B cell (primary cell): Measurements from ENCODE around the gene RBM7. TPM values are rescaled to one million over a fixed set of nuclear protein-coding genes. Genes with fewer than 3 reads are reported as not detected.

Experiments used
- ATAC-seq: fragments of 200-7000 bp; cut with Tn5 transposase; one replicate; pipeline ENCODE4 v1.10.0; 2021; ENCODE audit warnings: low read depth, mild to moderate bottlenecking, moderate number of reproducible peaks, moderate library complexity
- CTCF ChIA-PET: fragments of 350-600 bp; sonication (Branson Sonifier 250); formaldehyde crosslinking; loops from one replicate; lab custom pipeline; 2021; ENCODE audit warnings: antibody characterized with exemption, inconsistent platforms; lab: Charles Lee
- POLR2A ChIA-PET: fragments of 350-600 bp; sonication (Branson Sonifier 250); formaldehyde crosslinking; loops from one replicate; lab custom pipeline; 2021; ENCODE audit warnings: antibody characterized with exemption; lab: Charles Lee
- DNase-seq: peaks from one replicate; pipeline ENCODE4 v3.0.0; 2013
- H2AFZ ChIP-seq: 2 replicates; pipeline ENCODE4 v1.6.1; 2012; ENCODE audit warnings: mild to moderate bottlenecking, low read depth, low read length; ENCODE audit not compliant: insufficient read depth, poor library complexity, severe bottlenecking
- H3K27ac ChIP-seq, 2 donors: 1 replicate in 1 of 2; 2 replicates in 1 of 2; pipeline ENCODE4 v1.5.1; 2012 to 2013; ENCODE audit warnings: low read length in 2 of 2, mild to moderate bottlenecking in 2 of 2, moderate library complexity in 1 of 2
- H3K27me3 ChIP-seq, 4 experiments: fragments of 200-600 bp in 1 of 4; sonication (generic) in 1 of 4; replicated peaks in 1 of 4; 1 replicate in 2 of 4; 2 replicates in 2 of 4; pipeline versions ENCODE4 v1.6.1 to v1.7.0; 2013 to 2016; ENCODE audit warnings: low read length in 3 of 4, mild to moderate bottlenecking in 2 of 4, mixed read lengths in 1 of 4, moderate library complexity in 1 of 4; ENCODE audit not compliant: insufficient read depth in 4 of 4, control insufficient read depth in 3 of 4; ENCODE audit errors: control extremely low read depth in 1 of 4
- H3K36me3 ChIP-seq, 2 experiments: replicated peaks in 1 of 2; 1 replicate in 1 of 2; 2 replicates in 1 of 2; pipeline versions ENCODE4 v1.6.1 to v1.7.1; 2013; ENCODE audit warnings: low read length in 1 of 2; ENCODE audit not compliant: insufficient read depth in 2 of 2, control insufficient read depth in 1 of 2; ENCODE audit errors: control extremely low read depth in 1 of 2, extremely low read depth in 1 of 2
- H3K4me1 ChIP-seq, 2 donors: fragments of 200-600 bp in 1 of 2; sonication (generic) in 1 of 2; 1 replicate in 1 of 2; 2 replicates in 1 of 2; pipeline versions ENCODE4 v1.5.1 to v1.6.1; 2013 to 2017; ENCODE audit warnings: low read length in 2 of 2; ENCODE audit not compliant: control insufficient read depth in 2 of 2, insufficient read depth in 2 of 2
- H3K4me2 ChIP-seq: replicated peaks from 2 replicates; pipeline ENCODE3; 2012; ENCODE audit warnings: mild to moderate bottlenecking, low read depth, low read length; ENCODE audit not compliant: poor library complexity, severe bottlenecking
- H3K4me3 ChIP-seq, 5 experiments: fragments of 200-600 bp in 1 of 5; sonication (generic) in 1 of 5; 1 replicate in 3 of 5; 2 replicates in 2 of 5; pipeline versions ENCODE4 v1.5.1 to v1.7.0; 2011 to 2016; ENCODE audit warnings: low read length in 4 of 5, mild to moderate bottlenecking in 4 of 5, low read depth in 2 of 5, control low read depth in 1 of 5, moderate library complexity in 1 of 5; ENCODE audit not compliant: insufficient read depth in 1 of 5; ENCODE audit errors: control extremely low read depth in 1 of 5, extremely low read depth in 1 of 5
- H3K79me2 ChIP-seq: fragments of 200-600 bp; sonication (generic); one replicate; pipeline ENCODE4 v1.6.0; 2016; ENCODE audit warnings: low read length; ENCODE audit not compliant: control insufficient read depth, insufficient read depth
- H3K9ac ChIP-seq: fragments of 200-600 bp; sonication (generic); 2 replicates; pipeline ENCODE4 v1.6.1; 2017; ENCODE audit warnings: mild to moderate bottlenecking, low read length, moderate library complexity
- H3K9me3 ChIP-seq, 3 donors: one replicate each; pipeline versions ENCODE4 v1.6.1 to v1.7.1; 2013; ENCODE audit warnings: low read length in 2 of 3; ENCODE audit not compliant: control insufficient read depth in 2 of 3, insufficient read depth in 1 of 3; ENCODE audit errors: control extremely low read depth in 1 of 3
- H4K20me1 ChIP-seq: 2 replicates; pipeline ENCODE4 v1.6.0; 2012; ENCODE audit warnings: mild to moderate bottlenecking, low read length; ENCODE audit not compliant: insufficient read depth, control insufficient read depth, poor library complexity, severe bottlenecking
- H3K27ac Mint-ChIP-seq: one replicate; pipeline ENCODE4 v1.8.0; 2021; ENCODE audit warnings: mixed read lengths
- H3K27me3 Mint-ChIP-seq: one replicate; pipeline ENCODE4 v1.8.0; 2021; ENCODE audit warnings: mixed read lengths
- H3K4me1 Mint-ChIP-seq: one replicate; pipeline ENCODE4 v1.8.0; 2021; ENCODE audit warnings: mixed read lengths
- H3K4me3 Mint-ChIP-seq: one replicate; pipeline ENCODE4 v1.8.0; 2021; ENCODE audit warnings: mixed read lengths
- H3K9me3 Mint-ChIP-seq: one replicate; pipeline ENCODE4 v1.8.0; 2022; ENCODE audit warnings: mixed read lengths; ENCODE audit not compliant: insufficient read depth
- EZH2 ChIP-seq: IDR thresholded peaks from 2 replicates; pipeline ENCODE4 v1.6.1; 2012; ENCODE audit warnings: borderline replicate concordance, low read depth, mild to moderate bottlenecking, moderate library complexity, low read length; ENCODE audit not compliant: insufficient read depth, poor library complexity, severe bottlenecking
- WGBS: methylation state at CpG from one replicate; pipeline ENCODE4 v1.1.5; 2013; ENCODE audit warnings: missing lambda C conversion rate; ENCODE audit not compliant: insufficient coverage; 5-methylcytosine and 5-hydroxymethylcytosine counted together
- intact Hi-C: fragments of 100-400 bp; cut with micrococcal nuclease; formaldehyde crosslinking; loops from one replicate; pipeline ENCODE4 v1.10.0; 2022
- polyA plus RNA-seq: library from polyadenylated mRNA; depleted of rRNA; stranded (reverse); fragments of >200 nt; gene quantifications from 2 replicates; pipeline ENCODE4 v1.2.3, GENCODE V29; 2012
- total RNA-seq, 2 donors: library from RNA; stranded (reverse); fragments of 120-200 nt in 1 of 2; gene quantifications; 1 replicate in 1 of 2; 2 replicates in 1 of 2; pipeline versions ENCODE4 v1.2.3 to v1.2.4, GENCODE V29; 2013 to 2022
- TF ChIP-seq, protein P1 (sequence below): fragments of 200-600 bp; IDR thresholded peaks from one replicate; pipeline ENCODE4 v1.8.0; 2022; ENCODE audit warnings: antibody characterized with exemption, mild to moderate bottlenecking

RBM7 gene
- total and polyA plus RNA-seq, 2 donors (not counting 1 experiment from before 2014, with no cell fraction given), result 26.3 to 36.1 TPM

DNA sequence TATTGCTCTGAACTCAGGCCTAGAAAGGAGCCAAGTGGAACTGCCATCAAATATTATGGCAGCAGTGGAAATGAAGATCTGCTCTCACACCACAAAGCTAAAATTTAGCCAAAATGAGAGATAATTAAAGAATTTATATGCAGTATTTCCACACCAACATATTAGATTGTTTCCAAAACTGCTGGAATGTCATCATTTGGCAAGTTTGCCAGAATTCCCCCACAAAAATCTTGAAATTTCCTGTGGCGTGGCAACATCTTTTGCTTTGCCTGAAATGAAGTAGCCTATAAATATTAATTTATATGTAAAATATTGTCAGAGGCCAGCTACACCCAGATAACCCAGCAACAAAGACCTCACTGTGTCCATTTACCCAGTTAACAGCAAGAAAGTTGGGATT, 13.9 kb upstream of the RBM7 start:
- Histone ChIP-seq H3K9ac (no peak overlapping the region), H3K9me3 (peaks cover 0 to 3% (median 2%) of the 10 kb centered on the region in 3 donors), H3K79me2 (no peaks in the 10 kb centered on the region), H4K20me1 (no peaks in the 10 kb centered on the region), H3K4me1 (no peaks in the 10 kb centered on the region), H2AFZ (no peak overlapping the region), H3K4me3 (no peak overlapping the region), H3K4me2 (no peak overlapping the region), H3K27ac (no peak overlapping the region), H3K27me3 (peaks cover 0 to 11% (median 2%) of the 10 kb centered on the region in 4 experiments), H3K36me3 (no peaks in the 10 kb centered on the region)
- no CpG with 5 or more reads among the region's 1 CpG for WGBS
- intact Hi-C loops, result no loop called here
- ChIA-PET POLR2A (no interaction called here), CTCF (no interaction called here)
- Mint-ChIP-seq H3K4me1 (no peaks in the 10 kb centered on the region), H3K27me3 (peaks cover 33% of the 10 kb centered on the region), H3K4me3 (no peak overlapping the region), H3K9me3 (no peaks in the 10 kb centered on the region), H3K27ac (no peak overlapping the region)
- DNase-seq (no peak), ATAC-seq (no peak)
- TF ChIP-seq EZH2, result no peak
- TF ChIP-seq, protein P1, sequence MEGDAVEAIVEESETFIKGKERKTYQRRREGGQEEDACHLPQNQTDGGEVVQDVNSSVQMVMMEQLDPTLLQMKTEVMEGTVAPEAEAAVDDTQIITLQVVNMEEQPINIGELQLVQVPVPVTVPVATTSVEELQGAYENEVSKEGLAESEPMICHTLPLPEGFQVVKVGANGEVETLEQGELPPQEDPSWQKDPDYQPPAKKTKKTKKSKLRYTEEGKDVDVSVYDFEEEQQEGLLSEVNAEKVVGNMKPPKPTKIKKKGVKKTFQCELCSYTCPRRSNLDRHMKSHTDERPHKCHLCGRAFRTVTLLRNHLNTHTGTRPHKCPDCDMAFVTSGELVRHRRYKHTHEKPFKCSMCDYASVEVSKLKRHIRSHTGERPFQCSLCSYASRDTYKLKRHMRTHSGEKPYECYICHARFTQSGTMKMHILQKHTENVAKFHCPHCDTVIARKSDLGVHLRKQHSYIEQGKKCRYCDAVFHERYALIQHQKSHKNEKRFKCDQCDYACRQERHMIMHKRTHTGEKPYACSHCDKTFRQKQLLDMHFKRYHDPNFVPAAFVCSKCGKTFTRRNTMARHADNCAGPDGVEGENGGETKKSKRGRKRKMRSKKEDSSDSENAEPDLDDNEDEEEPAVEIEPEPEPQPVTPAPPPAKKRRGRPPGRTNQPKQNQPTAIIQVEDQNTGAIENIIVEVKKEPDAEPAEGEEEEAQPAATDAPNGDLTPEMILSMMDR, result no peak

DNA sequence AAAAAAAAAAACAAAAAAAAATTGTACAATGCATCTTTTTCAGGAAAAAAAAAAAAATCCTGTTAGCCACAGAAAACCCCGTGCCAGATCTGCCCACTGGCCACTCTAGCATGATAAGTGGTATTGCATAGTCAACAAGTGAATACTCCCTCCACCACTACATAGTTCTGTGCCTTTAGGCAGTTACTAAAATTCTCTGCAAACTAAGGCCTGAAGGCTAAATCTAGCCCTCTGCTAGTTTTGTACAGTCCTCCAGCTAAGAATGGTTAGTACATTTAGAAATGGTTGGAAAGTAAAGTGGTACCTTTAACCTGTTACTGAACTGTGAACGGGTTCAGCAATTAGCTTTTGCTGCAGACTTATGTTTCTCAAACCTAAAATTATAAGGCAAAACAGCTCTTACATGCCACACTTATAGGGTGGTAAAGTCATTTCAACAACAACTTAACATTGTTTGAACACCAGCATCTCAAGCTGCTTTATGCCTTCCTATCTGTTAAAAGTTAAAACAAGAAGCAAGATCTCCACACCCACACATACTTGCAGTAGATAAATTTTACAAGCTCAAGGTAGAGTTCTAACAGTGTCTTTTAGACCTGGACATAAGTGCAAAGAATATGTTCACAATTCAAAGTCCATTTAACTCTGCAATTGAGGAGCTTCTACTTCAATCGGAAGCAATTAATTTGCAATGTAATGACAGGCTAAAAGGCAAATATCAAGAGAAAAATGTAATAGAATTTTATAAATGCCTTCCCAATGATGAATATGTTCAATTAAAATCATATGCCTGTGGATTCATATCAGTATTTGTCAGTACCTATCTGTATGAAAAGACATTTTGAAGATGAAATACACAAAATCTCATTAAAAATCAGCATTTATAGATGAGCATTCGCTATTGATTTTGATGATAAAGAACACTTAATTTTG, 7.5 kb upstream of the RBM7 start:
- WGBS, result no CpG with 5 or more reads among the region's 4 CpGs
- no peak overlapping the region for H3K4me2 ChIP-seq
- DNase-seq, result no peak
- Mint-ChIP-seq H3K4me3 (no peak overlapping the region), H3K27me3 (peaks cover 3% of the 10 kb centered on the region), H3K4me1 (peaks cover 2% of the 10 kb centered on the region), H3K9me3 (no peaks in the 10 kb centered on the region), H3K27ac (no peak overlapping the region)
- ChIA-PET CTCF (interaction anchor here (1.4 kb wide), 1 partner anchor 13 kb away, joined by 3 read pairs; no protein-coding TSS in a partner anchor), POLR2A (interaction anchor here (0.7 kb wide), 1 partner anchor 294 kb away, joined by 3 read pairs; no protein-coding TSS in a partner anchor)
- H3K36me3 ChIP-seq, result no peaks in the 10 kb centered on the region
- no peak overlapping the region for H3K27ac ChIP-seq
- ATAC-seq, result no peak
- peaks cover 0 to 3% (median 0%) of the 10 kb centered on the region in 4 experiments for H3K27me3 ChIP-seq
- H2AFZ ChIP-seq, result no peak overlapping the region
- no peaks in the 10 kb centered on the region for H3K79me2 ChIP-seq
- TF ChIP-seq, protein P1, result no peak
- TF ChIP-seq EZH2, result no peak
- H3K4me3 ChIP-seq, result no peak overlapping the region
- no peaks in the 10 kb centered on the region for H3K4me1 ChIP-seq
- no peaks in the 10 kb centered on the region for H4K20me1 ChIP-seq
- H3K9ac ChIP-seq, result no peak overlapping the region
- no peaks in the 10 kb centered on the region for H3K9me3 ChIP-seq
- intact Hi-C loops, result no loop called here
